HG03342 (cell line): ENCODE measurements around the gene MANSC1.
A peak's percentile ranks its signal among the peaks of the same experiment; 100 is the strongest.
"Not testable (repeated sequence)": the region's sequence is repeated elsewhere in the genome, so short reads cannot be mapped to it uniquely, and the experiment has no call there.

Source experiments
- ATAC-seq: cut with Tn5 transposase; IDR thresholded peaks from one replicate; pipeline ENCODE4 v1.9.1; 2021; ENCODE audit warnings: mild to moderate bottlenecking, moderate library complexity; ENCODE audit not compliant: unreplicated experiment

Gene MANSC1

DNA sequence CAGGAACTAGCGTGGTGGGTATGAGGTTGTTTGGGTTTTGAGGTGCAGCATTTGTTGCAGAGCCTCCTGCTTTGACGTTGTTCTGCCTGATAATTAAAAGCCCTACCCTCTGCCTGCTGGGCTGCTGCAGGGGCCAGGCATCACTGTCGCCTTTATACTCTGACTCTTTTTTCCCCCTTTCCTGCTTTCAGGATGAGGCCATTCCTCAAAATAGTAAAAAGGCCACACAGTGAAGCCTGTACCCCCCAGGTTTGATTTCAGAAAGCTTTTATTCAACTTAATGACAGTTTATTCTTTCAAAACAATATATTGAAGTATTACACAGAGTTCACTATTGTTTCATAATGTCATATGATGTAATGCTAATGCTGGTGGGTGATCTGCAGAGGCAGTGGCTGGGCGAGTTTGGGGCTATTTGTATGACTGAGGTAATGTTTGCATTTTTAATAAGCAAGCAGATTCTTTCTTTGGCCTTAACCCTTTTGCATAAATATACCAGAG, 15.9 kb upstream of the MANSC1 start:
- ATAC-seq = no peak

DNA sequence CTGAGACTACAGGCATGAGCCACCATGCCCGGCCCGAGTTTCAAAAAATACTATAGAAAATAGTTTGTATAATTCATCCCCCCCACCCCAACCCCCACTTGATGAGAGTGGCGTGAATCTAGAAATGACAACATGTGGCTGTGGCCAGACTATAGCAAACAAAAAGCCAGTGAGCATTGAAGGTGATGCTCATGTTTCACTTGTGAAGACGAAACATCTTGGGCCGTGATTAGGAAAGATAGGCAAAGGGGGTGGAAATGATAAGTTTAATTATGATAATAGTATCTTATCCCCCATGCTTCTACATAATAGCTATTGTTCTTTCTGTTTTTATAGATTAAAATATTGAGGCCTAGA, 15.4 kb upstream of the MANSC1 start:
- no peak for ATAC-seq

GRCh38 chr12:12364787-12365445, 14.9 kb upstream of the MANSC1 start:
- ATAC-seq = no peak

DNA sequence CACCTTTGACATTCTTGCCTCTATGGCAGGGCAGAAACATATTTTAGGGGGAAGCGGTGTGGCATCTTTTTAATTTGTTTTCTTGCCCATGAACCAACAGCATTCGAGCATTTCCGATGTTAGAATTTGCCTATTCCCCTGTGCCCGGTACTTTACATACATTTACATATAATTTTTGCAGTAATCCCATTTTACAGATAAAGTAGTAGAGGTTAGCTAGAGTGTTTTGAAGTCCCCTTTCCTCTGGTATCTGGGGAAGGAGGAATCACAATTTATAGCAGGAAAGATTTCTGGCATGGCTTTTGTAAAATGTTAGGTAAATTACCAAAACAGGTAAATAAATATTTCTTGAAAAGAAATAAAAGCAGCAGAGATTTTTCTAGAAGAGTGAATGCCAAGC, 8.5 kb upstream of the MANSC1 start:
- no peak for ATAC-seq

GRCh38 chr12:12357719-12358461, 7.8 kb upstream of the MANSC1 start:
- ATAC-seq = peak; percentile 16

GRCh38 chr12:12356896-12357718, 7.1 kb upstream of the MANSC1 start, which contains the start of gene BORCS5:
Gene BORCS5, plus strand, starts transcription at chr12:12357078. Its CDS starts 374 bp downstream, at chr12:12357452.
- ATAC-seq = peak; percentile 87

DNA sequence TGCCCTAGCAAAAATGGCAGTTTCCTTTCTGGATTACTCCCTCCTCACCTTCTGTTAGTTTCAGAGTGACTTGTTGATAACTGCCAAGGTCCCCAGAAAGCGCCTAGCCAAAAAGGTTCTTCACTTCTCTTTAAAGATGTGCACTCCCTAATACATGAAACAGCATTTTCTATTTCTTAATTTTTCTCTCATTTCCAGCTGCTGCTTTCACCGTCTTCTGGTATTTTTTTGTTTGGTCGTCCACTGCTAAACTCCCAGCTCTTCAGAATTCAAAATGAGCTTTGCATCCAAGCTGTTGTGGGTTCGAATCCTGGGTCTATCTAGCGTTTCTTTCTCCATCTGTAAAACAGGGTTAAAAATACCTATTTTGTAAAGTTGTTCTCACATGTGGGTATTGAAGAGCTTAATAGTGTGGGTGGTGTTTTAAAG, 6.4 kb upstream of the MANSC1 start:
- ATAC-seq = no peak

DNA sequence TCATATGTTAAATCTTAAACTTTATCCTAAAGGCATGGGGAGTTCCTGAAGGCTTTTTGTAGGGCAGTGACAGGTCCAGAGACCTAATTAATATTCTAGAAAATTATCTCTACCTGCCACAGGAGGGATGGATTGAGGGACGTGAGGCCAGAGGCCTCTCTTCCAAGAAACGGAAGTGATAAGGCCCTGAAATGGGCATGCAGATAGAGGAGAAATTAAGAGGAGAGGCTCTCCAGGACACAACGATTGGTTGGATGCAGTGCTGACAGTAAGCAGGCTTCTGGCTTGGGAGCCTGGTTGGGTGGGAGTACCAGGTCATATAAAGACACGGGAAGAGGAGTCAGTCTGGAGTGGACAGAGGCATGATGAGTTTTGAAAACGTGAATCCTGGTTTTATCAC, 3.8 kb upstream of the MANSC1 start:
- ATAC-seq = no peak

DNA sequence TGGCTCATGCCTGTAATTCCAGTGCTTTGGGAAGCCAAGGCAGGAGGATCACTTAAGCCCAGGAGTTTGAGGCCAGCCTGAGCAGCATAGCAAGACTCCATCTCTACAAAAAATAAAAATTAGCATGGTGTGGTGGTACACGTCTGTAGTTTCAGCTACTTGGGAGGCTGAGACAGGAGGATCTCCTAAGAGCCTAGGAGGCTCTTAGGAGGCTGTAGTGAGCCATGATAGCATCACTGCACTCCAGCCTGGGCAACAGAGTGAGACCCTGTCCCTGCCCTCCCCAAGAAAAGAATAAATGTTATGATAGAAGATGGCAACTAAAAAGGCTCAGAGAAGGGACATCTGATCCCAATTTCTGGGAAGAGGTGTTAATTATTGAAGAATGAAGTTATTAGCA, 3.2 kb upstream of the MANSC1 start:
- ATAC-seq = no peak

DNA sequence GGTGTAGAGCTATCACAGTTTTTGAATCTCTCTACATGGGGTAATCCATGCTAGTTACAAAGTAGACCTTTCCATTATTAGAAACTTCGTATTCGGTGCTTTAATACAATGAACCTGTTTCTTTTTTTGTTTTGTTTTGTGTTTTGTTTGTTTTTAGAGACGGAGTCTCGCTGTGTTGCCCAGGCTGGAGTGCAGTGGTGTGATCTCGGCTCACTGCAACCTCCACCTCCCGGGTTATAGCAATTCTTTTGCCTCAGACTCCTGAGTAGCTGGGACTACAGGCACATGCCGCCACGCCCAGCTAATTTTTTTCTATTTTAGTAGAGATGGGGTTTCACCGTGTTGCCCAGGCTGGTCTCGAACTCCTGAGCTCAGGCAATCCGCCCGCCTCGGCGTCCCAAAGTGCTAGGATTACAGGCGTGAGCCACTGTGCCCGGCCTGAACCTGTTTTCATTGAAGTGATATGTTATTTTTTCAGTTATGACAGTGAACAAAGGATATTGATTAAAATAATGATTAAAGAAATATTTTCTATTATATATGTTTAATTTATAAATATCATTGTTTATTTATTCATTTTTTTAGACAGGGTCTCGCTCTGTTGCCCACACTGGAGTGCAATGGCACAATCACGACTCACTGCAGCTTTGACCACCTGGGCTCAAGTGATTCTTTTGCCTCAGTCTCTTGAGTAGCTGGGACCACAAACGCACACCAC, 1.6 kb upstream of the MANSC1 start:
- not testable (repeated sequence) for ATAC-seq

DNA sequence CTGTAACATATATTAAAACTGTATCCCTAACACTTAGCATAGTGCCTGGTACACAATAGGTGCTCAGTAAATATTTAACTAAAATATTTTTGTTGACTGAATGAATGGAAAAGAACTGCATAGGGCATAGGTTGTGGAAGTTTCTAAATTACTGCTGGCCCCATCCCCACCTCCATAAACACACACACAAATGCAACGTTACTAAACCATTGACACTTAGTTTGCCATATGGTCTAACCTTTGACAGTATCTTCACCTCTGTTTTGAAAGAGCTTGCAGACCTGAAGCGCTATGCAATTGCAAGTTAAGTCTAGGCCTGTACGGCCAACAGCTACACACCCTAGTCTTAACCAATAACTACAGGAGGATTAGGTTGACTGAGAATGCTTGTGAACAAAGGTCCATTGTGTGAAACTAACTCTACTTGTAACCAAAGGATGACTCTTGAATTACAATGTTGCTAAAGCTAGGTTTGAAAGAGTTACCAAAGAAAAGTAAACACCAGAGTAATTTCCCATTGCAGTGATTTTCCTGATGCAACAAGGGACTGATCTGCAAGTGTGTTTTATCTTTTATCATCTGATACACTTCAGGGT, 924 bp upstream of the MANSC1 start:
- no peak for ATAC-seq

GRCh38 chr12:12338527-12339168, 11.4 kb downstream of the MANSC1 start:
- no peak for ATAC-seq

- no peak for ATAC-seq
These were observed 13.5 kb downstream of the MANSC1 start for GRCh38 chr12:12336511-12336910.

- peak; percentile 76 for ATAC-seq
These were observed 14.0 kb downstream of the MANSC1 start for GRCh38 chr12:12336049-12336411.

DNA sequence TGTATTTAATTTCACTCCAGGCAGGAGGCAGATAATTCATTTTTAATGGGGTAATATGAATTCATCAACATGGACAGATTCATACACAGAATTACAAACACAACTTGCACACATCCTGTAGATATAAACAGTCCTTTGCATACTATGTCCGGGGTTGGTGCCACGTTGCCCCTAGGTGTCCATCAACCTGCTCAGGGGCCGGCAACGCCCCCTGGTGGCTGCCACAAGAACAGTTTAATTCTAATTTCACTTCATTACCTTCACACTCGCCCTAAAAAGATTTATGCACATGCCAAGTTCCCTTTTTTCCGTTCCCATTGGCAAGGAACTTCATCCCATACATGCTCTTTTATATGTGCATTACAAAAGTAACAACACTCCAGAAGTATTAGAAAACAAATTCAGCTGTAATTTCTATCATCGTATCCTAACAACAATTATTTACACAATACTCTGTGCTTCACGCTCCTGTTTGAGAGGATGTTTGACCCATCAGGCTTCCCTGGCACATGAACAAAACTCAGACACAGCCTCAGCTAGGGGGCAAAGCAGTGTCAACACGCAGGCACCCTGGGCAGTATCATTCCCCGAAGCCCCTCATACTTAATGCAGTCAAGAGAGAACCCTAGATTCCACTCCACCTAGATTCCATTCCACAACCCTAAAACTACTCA, 15.5 kb downstream of the MANSC1 start:
- ATAC-seq = peak; percentile 63

DNA sequence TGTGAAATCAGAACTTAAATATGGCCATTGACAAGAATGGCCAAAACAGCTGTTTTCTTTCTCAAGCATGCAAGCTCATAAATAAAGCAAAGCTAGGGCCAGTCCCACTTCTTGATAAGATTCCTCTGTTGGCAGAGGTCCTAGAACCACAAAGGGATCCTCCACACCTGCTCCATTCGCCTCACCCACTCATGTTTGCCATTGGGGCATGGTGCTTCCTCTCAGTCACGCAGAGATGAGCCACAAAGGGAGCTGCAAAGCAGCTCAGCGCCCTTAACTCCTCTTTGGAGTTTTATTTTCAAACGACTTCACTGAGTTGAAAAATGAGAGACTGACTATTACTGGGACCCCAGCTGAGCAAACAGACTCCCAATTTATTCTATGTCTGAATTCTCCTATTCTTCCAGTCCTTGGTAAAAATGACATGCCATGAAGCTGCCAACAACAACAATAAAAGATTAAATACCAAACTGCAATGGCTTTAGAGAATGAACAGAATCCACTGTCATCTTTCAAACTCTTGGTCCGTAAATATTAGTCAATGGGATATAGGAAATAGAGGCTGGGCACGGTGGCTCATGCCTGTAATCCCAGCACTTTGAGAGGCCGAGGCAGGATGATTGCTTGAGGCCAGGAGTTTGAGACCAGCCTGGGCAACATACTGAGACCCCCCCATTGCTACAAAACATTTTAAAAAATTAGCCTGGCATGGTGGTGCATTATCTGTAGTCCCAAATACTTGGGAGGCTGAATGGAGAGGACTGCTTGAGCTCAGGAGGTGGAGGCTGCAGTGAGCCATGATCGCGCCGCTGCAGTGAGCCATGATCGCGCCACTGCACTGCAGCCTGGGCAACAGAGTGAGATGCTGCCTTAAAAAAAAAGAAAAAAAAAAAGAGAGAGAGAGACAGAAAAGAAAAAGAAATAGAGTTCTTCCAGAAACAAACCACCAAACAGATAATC, 16.4 kb downstream of the MANSC1 start:
- ATAC-seq = no peak

- no peak for ATAC-seq
These were observed 18.1 kb downstream of the MANSC1 start for GRCh38 chr12:12331896-12332295.

- ATAC-seq = no peak
These were observed 18.7 kb downstream of the MANSC1 start for GRCh38 chr12:12331244-12331771.
